ENCODE measurements around the gene SELENOI. TPM values are rescaled to one million over a fixed set of nuclear protein-coding genes. Genes with fewer than 3 reads are reported as not detected.

SELENOI gene
- total RNA-seq, 1 donor from 2014 or later = 17.9 TPM

Other genes with a start within 250 kb of the SELENOI start
- gene GAREM2, start 173.1 kb upstream of the SELENOI start, total RNA-seq = 0.46 and 0.92 TPM in 2 replicates
- 172 and 200 TPM in 2 replicates for gene HADHA, start 101.5 kb upstream of the SELENOI start, total RNA-seq
- 93.7 and 93.9 TPM in 2 replicates for gene HADHB, start 101.2 kb upstream of the SELENOI start, total RNA-seq
- gene ADGRF3, start 646 bp downstream of the SELENOI start, total RNA-seq = 0.04 TPM in 1 of 2 replicates, not detected in the other
- gene DRC1, start 55.8 kb downstream of the SELENOI start, total RNA-seq = 0.13 and 0.18 TPM in 2 replicates
- 0.26 TPM in 1 of 2 replicates, not detected in the other for gene OTOF, start 132.0 kb downstream of the SELENOI start, total RNA-seq

Measured in pulmonary artery endothelial cell (primary cell).